Activated T-cell treated with anti-CD3 and anti-CD28 coated beads, Interleukin-2, amount 50 U/mL, for 72 hours (primary cell): Measurements from ENCODE around the gene ZFPM1. TPM values are rescaled to one million over a fixed set of nuclear protein-coding genes. Genes with fewer than 3 reads are reported as not detected.
"Not testable (repeated sequence)": the region's sequence is repeated elsewhere in the genome, so short reads cannot be mapped to it uniquely, and the experiment has no call there.

ENCODE experiments used
- ATAC-seq, 2 donors: fragments of 150-1000 bp; cut with Tn5 transposase; replicated peaks in 1 of 2; 2 replicates each; pipeline ENCODE4 v1.10.0; 2021; ENCODE audit warnings: moderate library complexity in 2 of 2, mild to moderate bottlenecking in 1 of 2
- DNase-seq, 2 donors: peaks; one replicate each; pipeline ENCODE4 v3.0.0; 2021 to 2022; ENCODE audit warnings: mixed read lengths in 1 of 2
- H3K27ac Mint-ChIP-seq: one replicate; pipeline ENCODE4 v1.8.0; 2022; ENCODE audit warnings: mild to moderate bottlenecking, moderate library complexity, mixed read lengths
- H3K27me3 Mint-ChIP-seq: one replicate; pipeline ENCODE4 v1.8.0; 2022; ENCODE audit warnings: low read depth, mixed read lengths
- H3K36me3 Mint-ChIP-seq, 2 donors: one replicate each; pipeline ENCODE4 v1.8.0; 2022; ENCODE audit warnings: mixed read lengths in 2 of 2, mild to moderate bottlenecking in 1 of 2; ENCODE audit not compliant: insufficient read depth in 2 of 2
- H3K4me1 Mint-ChIP-seq: one replicate; pipeline ENCODE4 v1.8.0; 2022; ENCODE audit warnings: low read depth, mixed read lengths
- H3K4me3 Mint-ChIP-seq, 2 donors: one replicate each; pipeline ENCODE4 v1.8.0; 2022; ENCODE audit warnings: mild to moderate bottlenecking in 2 of 2, mixed read lengths in 2 of 2, moderate library complexity in 2 of 2
- H3K9me3 Mint-ChIP-seq, 2 donors: one replicate each; pipeline ENCODE4 v1.8.0; 2022; ENCODE audit warnings: mixed read lengths in 2 of 2
- total RNA-seq, 2 donors: library from RNA; stranded (reverse); gene quantifications; one replicate each; pipeline ENCODE4 v1.2.3, GENCODE V29; 2022

ZFPM1 gene
- total RNA-seq, 2 donors from 2014 or later, result 12.2 to 13.8 TPM

- ATAC-seq (no peak), DNase-seq (no peak)
- Mint-ChIP-seq H3K27me3 (no peaks in the 10 kb centered on the region), H3K9me3 (peaks cover 8% of the 10 kb centered on the region in 2 donors), H3K36me3 (peaks cover under 1 to 2% of the 10 kb centered on the region in 2 donors), H3K27ac (no peak overlapping the region), H3K4me1 (no peaks in the 10 kb centered on the region), H3K4me3 (no peak overlapping the region)
These were observed 61.0 kb downstream of the ZFPM1 start for GRCh38 chr16:88514070-88514469.

- Mint-ChIP-seq H3K4me3 (no peak overlapping the region), H3K9me3 (peaks cover 11% of the 10 kb centered on the region in 2 donors), H3K27me3 (no peaks in the 10 kb centered on the region), H3K27ac (no peak overlapping the region), H3K4me1 (no peaks in the 10 kb centered on the region), H3K36me3 (peaks cover 2 to 3% of the 10 kb centered on the region in 2 donors)
- DNase-seq, result no peak
- ATAC-seq, result no peak
These were observed 61.6 kb downstream of the ZFPM1 start for GRCh38 chr16:88514526-88515232.

GRCh38 chr16:88515371-88515770, 62.3 kb downstream of the ZFPM1 start:
- peaks cover 2 to 3% of the 10 kb centered on the region in 2 donors for H3K36me3 Mint-ChIP-seq
- H3K27ac Mint-ChIP-seq, result no peak overlapping the region
- no peaks in the 10 kb centered on the region for H3K27me3 Mint-ChIP-seq
- no peak for ATAC-seq
- no peak overlapping the region for H3K4me3 Mint-ChIP-seq
- DNase-seq, result no peak
- peaks cover 14 to 16% of the 10 kb centered on the region in 2 donors for H3K9me3 Mint-ChIP-seq
- H3K4me1 Mint-ChIP-seq, result no peaks in the 10 kb centered on the region

- Mint-ChIP-seq H3K9me3 (peaks cover 14 to 16% of the 10 kb centered on the region in 2 donors), H3K27me3 (no peaks in the 10 kb centered on the region), H3K4me1 (no peaks in the 10 kb centered on the region), H3K36me3 (peaks cover 2 to 3% of the 10 kb centered on the region in 2 donors), H3K27ac (no peak overlapping the region), H3K4me3 (no peak overlapping the region)
- DNase-seq (no peak), ATAC-seq (no peak)
These were observed 63.0 kb downstream of the ZFPM1 start for GRCh38 chr16:88515925-88516594.

GRCh38 chr16:88516601-88517061, 63.6 kb downstream of the ZFPM1 start:
- Mint-ChIP-seq H3K27me3 (no peaks in the 10 kb centered on the region), H3K9me3 (peaks cover 14 to 16% of the 10 kb centered on the region in 2 donors), H3K27ac (no peak overlapping the region), H3K4me3 (no peak overlapping the region), H3K36me3 (peaks cover 2 to 3% of the 10 kb centered on the region in 2 donors), H3K4me1 (no peaks in the 10 kb centered on the region)
- DNase-seq (no peak), ATAC-seq (no peak)

GRCh38 chr16:88517208-88517774, 64.2 kb downstream of the ZFPM1 start:
- H3K27ac Mint-ChIP-seq, H3K4me3 Mint-ChIP-seq, ATAC-seq, DNase-seq, H3K27me3 Mint-ChIP-seq, H3K4me1 Mint-ChIP-seq, H3K36me3 Mint-ChIP-seq: not testable (repeated sequence)
- peaks cover 14 to 16% of the 10 kb centered on the region in 2 donors for H3K9me3 Mint-ChIP-seq

- not testable (repeated sequence) for H3K27me3 Mint-ChIP-seq, ATAC-seq, DNase-seq, H3K4me1 Mint-ChIP-seq, H3K27ac Mint-ChIP-seq, H3K36me3 Mint-ChIP-seq, H3K4me3 Mint-ChIP-seq
- peaks cover 14 to 16% of the 10 kb centered on the region in 2 donors for H3K9me3 Mint-ChIP-seq
These were observed 65.5 kb downstream of the ZFPM1 start for GRCh38 chr16:88518411-88519111.

- H3K4me3 Mint-ChIP-seq, result no peak overlapping the region
- ATAC-seq (no peak), DNase-seq (no peak)
- H3K27ac Mint-ChIP-seq, result no peak overlapping the region
- H3K4me1 Mint-ChIP-seq, result no peaks in the 10 kb centered on the region
- peaks cover 14 to 16% of the 10 kb centered on the region in 2 donors for H3K9me3 Mint-ChIP-seq
- H3K36me3 Mint-ChIP-seq, result peaks cover 2 to 3% of the 10 kb centered on the region in 2 donors
- no peaks in the 10 kb centered on the region for H3K27me3 Mint-ChIP-seq
These were observed 66.2 kb downstream of the ZFPM1 start for GRCh38 chr16:88519240-88519639.

- ATAC-seq (no peak), DNase-seq (no peak)
- H3K4me3 Mint-ChIP-seq, result no peak overlapping the region
- H3K27me3 Mint-ChIP-seq, result no peaks in the 10 kb centered on the region
- peaks cover 14 to 16% of the 10 kb centered on the region in 2 donors for H3K9me3 Mint-ChIP-seq
- peaks cover 2 to 3% of the 10 kb centered on the region in 2 donors for H3K36me3 Mint-ChIP-seq
- H3K27ac Mint-ChIP-seq, result no peak overlapping the region
- no peaks in the 10 kb centered on the region for H3K4me1 Mint-ChIP-seq
These were observed 67.0 kb downstream of the ZFPM1 start for GRCh38 chr16:88519938-88520653.

- Mint-ChIP-seq H3K4me3 (no peak overlapping the region), H3K9me3 (peaks cover 14 to 16% of the 10 kb centered on the region in 2 donors), H3K36me3 (peaks cover 2 to 3% of the 10 kb centered on the region in 2 donors), H3K27ac (no peak overlapping the region), H3K27me3 (no peaks in the 10 kb centered on the region), H3K4me1 (no peaks in the 10 kb centered on the region)
- DNase-seq (no peak), ATAC-seq (peak in 1 of 2 donors; percentile 3)
These were observed 68.6 kb downstream of the ZFPM1 start for GRCh38 chr16:88521674-88522073.

- DNase-seq (no peak), ATAC-seq (no peak)
- Mint-ChIP-seq H3K27ac (no peak overlapping the region), H3K9me3 (peaks cover 14 to 16% of the 10 kb centered on the region in 2 donors), H3K36me3 (peaks cover 2 to 3% of the 10 kb centered on the region in 2 donors), H3K4me1 (no peaks in the 10 kb centered on the region), H3K4me3 (no peak overlapping the region), H3K27me3 (no peaks in the 10 kb centered on the region)
These were observed 69.3 kb downstream of the ZFPM1 start for GRCh38 chr16:88522276-88522949.
